HL-60 (cell line): ENCODE measurements around the gene EEA1.

Source experiments
- DNase-seq, 2 experiments: peaks; one replicate each; pipeline ENCODE4 v3.0.0-alpha.2; 2010 to 2020; ENCODE audit warnings: low read depth in 1 of 2, low spot score in 1 of 2
- H3K27ac ChIP-seq: fragments of 250-450 bp; sonication (Bioruptor Pico); replicated peaks from 2 replicates; pipeline ENCODE4 v1.5.1; 2020; ENCODE audit warnings: mild to moderate bottlenecking, moderate library complexity
- H3K27me3 ChIP-seq: fragments of 250-450 bp; sonication (Bioruptor Pico); 2 replicates; pipeline ENCODE4 v1.5.1; 2021; ENCODE audit warnings: mild to moderate bottlenecking, moderate library complexity; ENCODE audit not compliant: insufficient read depth, poor library complexity, severe bottlenecking
- H3K4me3 ChIP-seq: replicated peaks from 2 replicates; pipeline ENCODE4 v1.5.1; 2011; ENCODE audit warnings: mild to moderate bottlenecking, control low read depth, low read length; ENCODE audit not compliant: insufficient read depth
- GABPA ChIP-seq: IDR thresholded peaks from 2 replicates; pipeline ENCODE4 v1.6.1; 2012; ENCODE audit warnings: low read depth
- POLR2AphosphoS5 ChIP-seq: IDR thresholded peaks from 2 replicates; pipeline ENCODE4 v1.6.1; 2012; ENCODE audit warnings: low read depth
- REST ChIP-seq: IDR thresholded peaks from 2 replicates; pipeline ENCODE4 v1.6.1; 2012; ENCODE audit warnings: low read depth; ENCODE audit not compliant: insufficient replicate concordance
- SPI1 ChIP-seq: IDR thresholded peaks from 2 replicates; pipeline ENCODE4 v1.6.1; 2012; ENCODE audit warnings: low read depth, mild to moderate bottlenecking, borderline replicate concordance
- TF ChIP-seq, protein P1 (sequence below): IDR thresholded peaks from one replicate; pipeline ENCODE4 v1.5.1; 2011; ENCODE audit warnings: low read length, control low read depth, inconsistent platforms; ENCODE audit not compliant: insufficient read depth

Gene EEA1

GRCh38 chr12:92961949-92962348 lies 32.9 kb upstream of the EEA1 start:
- no peak overlapping the region for H3K27ac ChIP-seq
- H3K27me3 ChIP-seq, result no peaks in the 10 kb centered on the region
- no peak overlapping the region for H3K4me3 ChIP-seq
- TF ChIP-seq SPI1 (no peak), POLR2AphosphoS5 (no peak), REST (no peak), GABPA (no peak)
- TF ChIP-seq, protein P1, sequence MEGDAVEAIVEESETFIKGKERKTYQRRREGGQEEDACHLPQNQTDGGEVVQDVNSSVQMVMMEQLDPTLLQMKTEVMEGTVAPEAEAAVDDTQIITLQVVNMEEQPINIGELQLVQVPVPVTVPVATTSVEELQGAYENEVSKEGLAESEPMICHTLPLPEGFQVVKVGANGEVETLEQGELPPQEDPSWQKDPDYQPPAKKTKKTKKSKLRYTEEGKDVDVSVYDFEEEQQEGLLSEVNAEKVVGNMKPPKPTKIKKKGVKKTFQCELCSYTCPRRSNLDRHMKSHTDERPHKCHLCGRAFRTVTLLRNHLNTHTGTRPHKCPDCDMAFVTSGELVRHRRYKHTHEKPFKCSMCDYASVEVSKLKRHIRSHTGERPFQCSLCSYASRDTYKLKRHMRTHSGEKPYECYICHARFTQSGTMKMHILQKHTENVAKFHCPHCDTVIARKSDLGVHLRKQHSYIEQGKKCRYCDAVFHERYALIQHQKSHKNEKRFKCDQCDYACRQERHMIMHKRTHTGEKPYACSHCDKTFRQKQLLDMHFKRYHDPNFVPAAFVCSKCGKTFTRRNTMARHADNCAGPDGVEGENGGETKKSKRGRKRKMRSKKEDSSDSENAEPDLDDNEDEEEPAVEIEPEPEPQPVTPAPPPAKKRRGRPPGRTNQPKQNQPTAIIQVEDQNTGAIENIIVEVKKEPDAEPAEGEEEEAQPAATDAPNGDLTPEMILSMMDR, result no peak
- no peak for DNase-seq

DNA sequence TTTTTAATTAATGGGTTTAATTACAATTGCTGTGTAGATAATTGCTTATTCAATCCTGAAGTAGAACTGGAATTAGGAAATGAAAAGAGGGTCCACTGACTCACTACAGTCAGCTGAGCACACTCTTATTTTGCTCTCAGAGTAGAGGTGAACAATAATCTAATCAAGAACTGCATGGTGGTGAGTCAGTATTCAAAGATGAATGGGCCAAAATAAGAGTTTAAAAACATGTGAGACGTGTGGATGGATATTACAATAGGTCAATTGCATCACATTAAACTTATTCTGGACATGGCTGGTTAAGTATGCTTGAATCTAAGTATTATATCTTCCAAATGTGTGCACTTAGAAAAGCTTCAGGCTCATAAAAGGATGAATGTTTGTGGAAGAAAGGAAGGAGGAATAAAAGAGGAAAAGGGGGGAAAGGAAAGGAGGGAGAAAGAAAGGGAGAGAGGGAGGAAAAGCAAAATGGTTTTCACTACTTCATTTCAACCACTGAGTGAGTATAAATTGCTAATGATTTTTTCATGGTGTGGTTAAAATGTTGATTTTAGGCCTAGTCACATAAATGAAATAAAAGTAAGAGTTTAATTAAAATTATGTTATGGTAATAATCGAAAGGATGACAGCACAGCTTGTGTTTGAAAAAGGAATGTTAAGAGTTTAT lies 27.0 kb upstream of the EEA1 start:
- H3K4me3 ChIP-seq, result no peak overlapping the region
- TF ChIP-seq REST (no peak), POLR2AphosphoS5 (no peak), GABPA (no peak), SPI1 (no peak)
- TF ChIP-seq, protein P1, result no peak
- H3K27ac ChIP-seq, result no peak overlapping the region
- H3K27me3 ChIP-seq, result no peaks in the 10 kb centered on the region
- no peak for DNase-seq

DNA sequence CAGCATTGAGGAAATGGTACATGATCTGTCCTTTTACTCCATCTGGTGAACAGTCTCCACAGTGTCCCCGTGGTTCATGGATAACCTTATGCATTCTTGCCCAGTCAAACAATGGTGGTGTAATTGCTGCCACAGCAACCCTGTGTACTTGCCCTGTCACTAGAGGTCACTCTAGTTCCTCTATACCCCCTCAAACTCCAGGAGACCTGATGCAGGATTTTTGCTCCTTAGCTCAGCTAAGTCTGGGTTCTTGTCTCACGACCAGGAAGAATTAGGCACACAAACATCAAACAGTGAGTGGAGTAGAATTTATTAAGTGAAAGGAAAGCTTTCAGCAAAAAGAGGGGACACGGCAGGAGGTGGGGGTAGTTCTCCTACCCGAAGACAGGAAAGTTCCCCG lies 24.7 kb upstream of the EEA1 start:
- H3K27me3 ChIP-seq, result no peaks in the 10 kb centered on the region
- no peak overlapping the region for H3K4me3 ChIP-seq
- no peak for TF ChIP-seq SPI1
- TF ChIP-seq, protein P1, result peak; percentile 2
- no peak overlapping the region for H3K27ac ChIP-seq
- DNase-seq, result peak in 1 of 2 experiments; percentile 19

DNA sequence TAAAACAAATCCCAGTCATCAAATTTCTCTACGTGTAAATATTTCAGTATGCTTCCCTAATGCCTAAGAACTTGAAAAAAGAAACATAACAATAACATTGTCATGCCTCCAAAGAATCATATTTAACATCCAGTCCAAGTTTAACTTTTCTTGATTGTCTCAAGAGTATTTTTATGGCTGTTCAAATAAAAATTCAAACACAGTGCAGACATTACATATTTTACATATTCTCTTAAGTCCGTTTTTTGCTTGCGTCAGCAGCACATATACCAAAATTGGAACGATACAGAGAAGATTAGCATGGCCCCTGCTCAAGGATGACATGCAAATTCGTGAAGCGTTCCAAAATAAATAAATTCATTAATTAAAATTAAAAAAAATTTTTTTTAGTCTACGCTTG lies 23.3 kb upstream of the EEA1 start:
- DNase-seq, result no peak
- Histone ChIP-seq H3K27me3 (no peaks in the 10 kb centered on the region), H3K27ac (no peak overlapping the region), H3K4me3 (no peak overlapping the region)
- no peak for TF ChIP-seq GABPA
